ENCODE results near the gene GLCCI1.

The GLCCI1 gene

GRCh38 chr7:7968544-7969305, at the start of gene GLCCI1:
TSS of gene GLCCI1 (plus strand) at chr7:7968796. CDS start at chr7:7969351, 555 bp downstream.
- peak; percentile 93 to 96 for DNase-seq (ENCODE audit: low read depth in 2 of 2)

GRCh38 chr7:7919449-7919945, 49.1 kb upstream of the GLCCI1 start:
- DNase-seq (ENCODE audit: low read depth in 2 of 2) = no peak

- DNase-seq (ENCODE audit: low read depth in 2 of 2) = no peak
Measured at GRCh38 chr7:7920056-7920455, 48.5 kb upstream of the GLCCI1 start.

GRCh38 chr7:7920481-7920880, 48.1 kb upstream of the GLCCI1 start:
- DNase-seq (ENCODE audit: low read depth in 2 of 2) = no peak

- no peak for DNase-seq (ENCODE audit: low read depth in 2 of 2)
Measured at GRCh38 chr7:7921830-7922229, 46.8 kb upstream of the GLCCI1 start.

- DNase-seq (ENCODE audit: low read depth in 2 of 2) = no peak
Measured at GRCh38 chr7:7922684-7923385, 45.8 kb upstream of the GLCCI1 start.

GRCh38 chr7:7923818-7924217, 44.8 kb upstream of the GLCCI1 start:
- DNase-seq (ENCODE audit: low read depth in 2 of 2) = no peak

- no peak for DNase-seq (ENCODE audit: low read depth in 2 of 2)
Measured at GRCh38 chr7:7924303-7924702, 44.3 kb upstream of the GLCCI1 start.

- no peak for DNase-seq (ENCODE audit: low read depth in 2 of 2)
Measured at GRCh38 chr7:7931626-7932025, 37.0 kb upstream of the GLCCI1 start.

GRCh38 chr7:7932553-7932952, 36.0 kb upstream of the GLCCI1 start:
- DNase-seq (ENCODE audit: low read depth in 2 of 2) = no peak

GRCh38 chr7:7933915-7934526, 34.6 kb upstream of the GLCCI1 start:
- DNase-seq (ENCODE audit: low read depth in 2 of 2) = no peak

GRCh38 chr7:7934945-7935344, 33.7 kb upstream of the GLCCI1 start:
- DNase-seq (ENCODE audit: low read depth in 2 of 2) = no peak

GRCh38 chr7:7938471-7938870, 30.1 kb upstream of the GLCCI1 start:
- no peak for DNase-seq (ENCODE audit: low read depth in 2 of 2)

- DNase-seq (ENCODE audit: low read depth in 2 of 2) = no peak
Measured at GRCh38 chr7:7943951-7944350, 24.6 kb upstream of the GLCCI1 start.

- no peak for DNase-seq (ENCODE audit: low read depth in 2 of 2)
Measured at GRCh38 chr7:7944619-7945282, 23.8 kb upstream of the GLCCI1 start.

- DNase-seq (ENCODE audit: low read depth in 2 of 2) = no peak
Measured at GRCh38 chr7:7946486-7946885, 22.1 kb upstream of the GLCCI1 start.

GRCh38 chr7:7948232-7948631, 20.4 kb upstream of the GLCCI1 start:
- DNase-seq (ENCODE audit: low read depth in 2 of 2) = no peak

- DNase-seq (ENCODE audit: low read depth in 2 of 2) = no peak
Measured at GRCh38 chr7:7953806-7954205, 14.8 kb upstream of the GLCCI1 start.

- no peak for DNase-seq (ENCODE audit: low read depth in 2 of 2)
Measured at GRCh38 chr7:7956531-7957128, 12.0 kb upstream of the GLCCI1 start.

GRCh38 chr7:7957513-7957912, 11.1 kb upstream of the GLCCI1 start:
- no peak for DNase-seq (ENCODE audit: low read depth in 2 of 2)

GRCh38 chr7:7959979-7960670, 8.5 kb upstream of the GLCCI1 start:
- DNase-seq (ENCODE audit: low read depth in 2 of 2) = no peak
